ENCODE data around the gene GCGR.

GCGR gene

GRCh38 chr17:81824595-81824994 lies 20.6 kb downstream of the GCGR start:
- TF ChIP-seq KLF9 (tag by site-specific recombination; IDR thresholded peaks at IDR 0.05; ENCODE audit: low read depth), result no peak
- TF ChIP-seq ZNF701 (tag by site-specific recombination; IDR thresholded peaks at IDR 0.05), result no peak
- no peak for TF ChIP-seq ZNF488 (tag by site-specific recombination; IDR thresholded peaks at IDR 0.05)
- TF ChIP-seq ZBTB21 (tag by site-specific recombination; IDR thresholded peaks at IDR 0.05), result no peak
- no peak for TF ChIP-seq ZNF121 (tag by site-specific recombination; IDR thresholded peaks at IDR 0.05)
- no peak for TF ChIP-seq IKZF3 (tag by site-specific recombination; IDR thresholded peaks at IDR 0.05)
- no peak for TF ChIP-seq MZF1 (tag by site-specific recombination; IDR thresholded peaks at IDR 0.05; ENCODE audit: borderline replicate concordance)
- no peak for TF ChIP-seq ZEB2 (tag by site-specific recombination; IDR thresholded peaks at IDR 0.05)
- no peak for TF ChIP-seq GLI2 (tag by site-specific recombination; IDR thresholded peaks at IDR 0.05; ENCODE audit: borderline replicate concordance, low read depth)
- TF ChIP-seq ZNF658 (tag by site-specific recombination; IDR thresholded peaks at IDR 0.05), result no peak
- no peak for TF ChIP-seq ZNF155 (tag by site-specific recombination; IDR thresholded peaks at IDR 0.05)
- no peak for TF ChIP-seq ZFP3 (tag by site-specific recombination; IDR thresholded peaks at IDR 0.05; ENCODE audit: low read depth)
- TF ChIP-seq ZNF48 (tag by site-specific recombination; IDR thresholded peaks at IDR 0.05), result no peak
- no peak for TF ChIP-seq ZNF292 (tag by site-specific recombination; IDR thresholded peaks at IDR 0.05; ENCODE audit: borderline replicate concordance, low read depth)
- TF ChIP-seq KLF7 (tag by site-specific recombination; IDR thresholded peaks at IDR 0.05; ENCODE audit: borderline replicate concordance), result no peak
- CTCF ChIA-PET, result interaction anchor here (0.6 to 0.9 kb wide), 3 partner anchors 11 to 90 kb away, joined by 3 read pairs; no protein-coding TSS in a partner anchor
- POLR2A ChIA-PET, result interaction anchor here (0.7 to 1.7 kb wide), 2 partner anchors 96 to 112 kb away, joined by 3 read pairs; partner anchors contain the start of gene SLC25A10

GRCh38 chr17:81825841-81826466 lies 22.0 kb downstream of the GCGR start:
- POLR2A ChIA-PET, result interaction anchor here (0.6 to 1.7 kb wide), 6 partner anchors 65 to 310 kb away, joined by 3 to 6 read pairs (median 4); partner anchors contain the start of genes ALYREF and SLC25A10
- CTCF ChIA-PET, result interaction anchor here (0.6 kb wide), 1 partner anchor 326 kb away, joined by 4 read pairs; no protein-coding TSS in a partner anchor

More at GRCh38 chr17:81824595-81824994, 20.6 kb downstream of the GCGR start:
- Histone ChIP-seq H3K4me3 (ENCODE audit: low read depth, low read length) (no peak overlapping the region), H3K27ac (ENCODE audit: extremely low read depth, low read depth, low read length) (no peak overlapping the region), H3K9me3 (ENCODE audit: control insufficient read depth, insufficient read depth, low read depth, low read length) (no peaks in the 10 kb centered on the region), H3K36me3 (ENCODE audit: control insufficient read depth in 2 of 2, insufficient read depth in 1 of 2, low read length in 2 of 2) (peaks cover 0 to 10% of the 10 kb centered on the region in 2 experiments; a peak in 2 of 3 replicates), H3K4me1 (ENCODE audit: control insufficient read depth, insufficient read depth, low read length) (peaks cover 10% of the 10 kb centered on the region)

More at GRCh38 chr17:81825841-81826466, 22.0 kb downstream of the GCGR start:
- H3K27ac ChIP-seq (ENCODE audit: extremely low read depth, low read depth, low read length), result no peak overlapping the region
- no peaks in the 10 kb centered on the region for H3K9me3 ChIP-seq (ENCODE audit: control insufficient read depth, insufficient read depth, low read depth, low read length)
- H3K36me3 ChIP-seq (ENCODE audit: control insufficient read depth in 2 of 2, insufficient read depth in 1 of 2, low read length in 2 of 2), result peaks cover 0 to 10% of the 10 kb centered on the region in 2 experiments; a peak in 2 of 3 replicates
- peaks cover 10% of the 10 kb centered on the region for H3K4me1 ChIP-seq (ENCODE audit: control insufficient read depth, insufficient read depth, low read length)
- H3K4me3 ChIP-seq (ENCODE audit: low read depth, low read length), result no peak overlapping the region
- TF ChIP-seq HIC1 (tag by site-specific recombination; IDR thresholded peaks at IDR 0.05) (0 out of 2 replicates have a peak, but pooled peaks have one; percentile 17), GLIS2 (tag by site-specific recombination; IDR thresholded peaks at IDR 0.05) (0 out of 2 replicates have a peak, but pooled peaks have one; percentile 40), ZNF148 (tag by site-specific recombination; IDR thresholded peaks at IDR 0.05; ENCODE audit: borderline replicate concordance) (no peak), SCRT2 (tag by site-specific recombination; IDR thresholded peaks at IDR 0.05) (0 out of 2 replicates have a peak, but pooled peaks have one; percentile 15), BCL11B (tag by site-specific recombination; IDR thresholded peaks at IDR 0.05; ENCODE audit: low read depth) (0 out of 2 replicates have a peak, but pooled peaks have one; percentile 16), EGR2 (tag by site-specific recombination; IDR thresholded peaks at IDR 0.05; ENCODE audit: low read depth) (peak; percentile 73), ZNF132 (tag by site-specific recombination; IDR thresholded peaks at IDR 0.05; ENCODE audit: borderline replicate concordance) (no peak), ZEB2 (tag by site-specific recombination; IDR thresholded peaks at IDR 0.05) (peak; percentile 69), ZFHX2 (tag by site-specific recombination; conservative IDR thresholded peaks at IDR 0.05) (peak; percentile 67), CTCF (tag by site-specific recombination; IDR thresholded peaks at IDR 0.05) (peak; percentile 80), ZNF19 (tag by site-specific recombination; IDR thresholded peaks at IDR 0.05; ENCODE audit: low read depth) (no peak), ZSCAN4 (tag by site-specific recombination; IDR thresholded peaks at IDR 0.05) (peak; percentile 49; the same call in 1 of the 2 replicates)
